Endothelial cell (in vitro differentiated cells): Measurements from ENCODE around the gene CTNNBL1. TPM values are rescaled to one million over a fixed set of nuclear protein-coding genes. Genes with fewer than 3 reads are reported as not detected.

Source experiments
- DNase-seq: peaks from one replicate; pipeline ENCODE4 v3.0.0; 2021; ENCODE audit warnings: low spot score
- H3K27ac Mint-ChIP-seq: one replicate; pipeline ENCODE4 v1.8.0; 2021; ENCODE audit warnings: mixed read lengths, inconsistent platforms; ENCODE audit not compliant: unreplicated experiment
- H3K27me3 Mint-ChIP-seq: one replicate; pipeline ENCODE4 v1.8.0; 2021; ENCODE audit warnings: mild to moderate bottlenecking, moderate library complexity, mixed read lengths, inconsistent platforms; ENCODE audit not compliant: unreplicated experiment
- H3K36me3 Mint-ChIP-seq: one replicate; pipeline ENCODE4 v1.8.0; 2021; ENCODE audit warnings: mild to moderate bottlenecking, low read depth, mixed read lengths, inconsistent platforms; ENCODE audit not compliant: unreplicated experiment
- H3K4me1 Mint-ChIP-seq: one replicate; pipeline ENCODE4 v1.8.0; 2021; ENCODE audit warnings: mild to moderate bottlenecking, mixed read lengths, inconsistent platforms; ENCODE audit not compliant: unreplicated experiment
- H3K4me3 Mint-ChIP-seq: one replicate; pipeline ENCODE4 v1.8.0; 2021; ENCODE audit warnings: mild to moderate bottlenecking, mixed read lengths, inconsistent platforms; ENCODE audit not compliant: unreplicated experiment
- H3K9me3 Mint-ChIP-seq: one replicate; pipeline ENCODE4 v1.8.0; 2021; ENCODE audit warnings: mixed read lengths, inconsistent platforms; ENCODE audit not compliant: unreplicated experiment
- total RNA-seq: library from RNA; stranded (reverse); fragmentation: NEBNext Ultra II Directional; extraction: Animal tissue kit (Norgen Biotek cat#: 25700); gene quantifications from one replicate; pipeline ENCODE4 v1.2.1, GENCODE V29; 2021; ENCODE audit not compliant: unreplicated experiment
- TF ChIP-seq, protein P1 (sequence below): fragments of 200-600 bp; sonication (generic); IDR thresholded peaks from one replicate; pipeline ENCODE4 v1.5.0; 2021; ENCODE audit warnings: antibody characterized with exemption; ENCODE audit not compliant: unreplicated experiment

The CTNNBL1 gene
- total RNA-seq, 1 donor from 2014 or later = 84.8 TPM

DNA sequence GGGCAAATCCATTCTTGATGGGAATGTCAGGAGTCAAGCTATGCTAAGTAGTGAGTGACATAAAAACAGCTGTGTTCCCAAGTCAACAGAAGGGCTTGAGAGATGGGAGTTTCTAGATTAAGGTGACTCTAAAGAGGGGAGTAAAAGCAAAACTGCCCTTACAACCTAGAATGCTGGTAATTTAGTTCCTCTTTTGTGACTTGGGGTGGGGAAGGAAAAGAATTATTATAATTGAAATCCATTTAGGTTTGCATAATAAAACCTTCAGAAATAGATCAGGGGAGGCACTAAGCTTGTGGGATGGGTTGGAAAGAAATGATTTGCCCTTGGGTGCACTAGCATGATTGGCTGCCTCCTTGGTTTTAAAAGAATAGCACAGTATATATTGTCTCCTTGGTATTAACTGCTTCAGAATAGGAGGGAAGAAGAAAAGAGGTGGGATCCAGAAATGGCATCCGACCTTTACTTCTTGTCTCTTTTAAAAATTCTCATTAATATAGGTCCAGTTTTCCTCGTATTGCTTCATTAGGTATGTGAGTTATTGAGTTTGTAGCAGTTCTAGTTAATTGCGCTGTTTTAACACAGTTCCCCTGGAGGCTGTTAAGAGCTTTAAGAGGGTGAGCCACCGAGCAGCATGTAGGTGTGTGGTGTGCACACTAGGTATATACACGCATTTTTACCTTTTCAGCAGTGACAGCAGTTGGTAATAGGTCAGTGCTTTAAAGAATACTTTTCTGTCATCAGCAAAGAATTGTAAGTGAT lies 113.8 kb downstream of the CTNNBL1 start:
- TF ChIP-seq, protein P1, sequence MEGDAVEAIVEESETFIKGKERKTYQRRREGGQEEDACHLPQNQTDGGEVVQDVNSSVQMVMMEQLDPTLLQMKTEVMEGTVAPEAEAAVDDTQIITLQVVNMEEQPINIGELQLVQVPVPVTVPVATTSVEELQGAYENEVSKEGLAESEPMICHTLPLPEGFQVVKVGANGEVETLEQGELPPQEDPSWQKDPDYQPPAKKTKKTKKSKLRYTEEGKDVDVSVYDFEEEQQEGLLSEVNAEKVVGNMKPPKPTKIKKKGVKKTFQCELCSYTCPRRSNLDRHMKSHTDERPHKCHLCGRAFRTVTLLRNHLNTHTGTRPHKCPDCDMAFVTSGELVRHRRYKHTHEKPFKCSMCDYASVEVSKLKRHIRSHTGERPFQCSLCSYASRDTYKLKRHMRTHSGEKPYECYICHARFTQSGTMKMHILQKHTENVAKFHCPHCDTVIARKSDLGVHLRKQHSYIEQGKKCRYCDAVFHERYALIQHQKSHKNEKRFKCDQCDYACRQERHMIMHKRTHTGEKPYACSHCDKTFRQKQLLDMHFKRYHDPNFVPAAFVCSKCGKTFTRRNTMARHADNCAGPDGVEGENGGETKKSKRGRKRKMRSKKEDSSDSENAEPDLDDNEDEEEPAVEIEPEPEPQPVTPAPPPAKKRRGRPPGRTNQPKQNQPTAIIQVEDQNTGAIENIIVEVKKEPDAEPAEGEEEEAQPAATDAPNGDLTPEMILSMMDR = no peak
- peak overlapping the region; percentile 21 for H3K27ac Mint-ChIP-seq

DNA sequence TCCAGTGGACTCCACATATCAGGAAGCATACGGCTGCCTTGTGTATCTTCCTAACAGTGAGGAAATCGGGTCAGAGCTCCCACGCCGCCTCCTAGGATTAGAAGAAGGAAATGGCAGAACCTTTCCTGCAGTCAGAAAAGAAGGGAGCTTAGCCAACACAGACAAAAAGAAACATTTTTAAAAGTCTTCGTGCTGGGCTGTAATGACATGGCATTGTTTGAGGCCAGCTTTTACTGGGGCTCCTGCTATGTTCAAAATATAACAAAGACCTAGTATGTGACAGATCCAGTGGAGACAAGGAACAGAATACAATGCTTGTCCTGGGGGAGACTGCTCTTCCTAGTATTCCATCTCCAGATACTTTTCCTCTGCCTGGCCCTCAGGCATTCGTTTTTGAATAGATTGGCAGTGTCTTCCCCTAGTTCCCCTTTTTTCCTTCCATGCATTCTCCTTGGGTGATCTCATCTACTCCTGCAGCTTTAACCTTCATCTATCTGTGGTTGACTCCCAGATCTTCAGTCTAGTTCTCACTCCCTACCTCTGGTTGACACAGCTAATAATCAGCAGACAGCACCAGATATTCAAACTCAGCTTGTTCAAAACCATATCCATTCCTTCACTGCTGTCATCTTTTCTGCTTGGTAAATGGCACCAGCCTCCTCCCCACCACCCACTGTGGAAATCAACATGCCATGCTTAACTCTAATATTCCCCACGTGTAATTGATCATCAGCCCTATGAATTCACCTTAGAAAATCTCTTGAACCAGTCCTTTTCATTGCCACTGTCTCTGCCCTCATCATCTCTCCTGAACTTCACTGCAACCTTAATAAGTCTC lies 114.6 kb downstream of the CTNNBL1 start:
- H3K36me3 Mint-ChIP-seq = peaks cover 16% of the 10 kb centered on the region
- TF ChIP-seq, protein P1 = no peak
- peak overlapping the region; percentile 21 for H3K27ac Mint-ChIP-seq
- no peaks in the 10 kb centered on the region for H3K27me3 Mint-ChIP-seq
- peak overlapping the region; percentile 69 for H3K4me3 Mint-ChIP-seq
- DNase-seq = no peak
- H3K4me1 Mint-ChIP-seq = peaks cover 26% of the 10 kb centered on the region
- H3K9me3 Mint-ChIP-seq = no peaks in the 10 kb centered on the region

More for the DNA sequence above, 113.8 kb downstream of the CTNNBL1 start:
- Mint-ChIP-seq H3K9me3 (no peaks in the 10 kb centered on the region), H3K36me3 (peaks cover 16% of the 10 kb centered on the region), H3K4me1 (peaks cover 32% of the 10 kb centered on the region), H3K27me3 (no peaks in the 10 kb centered on the region), H3K4me3 (no peak overlapping the region)
- no peak for DNase-seq

DNA sequence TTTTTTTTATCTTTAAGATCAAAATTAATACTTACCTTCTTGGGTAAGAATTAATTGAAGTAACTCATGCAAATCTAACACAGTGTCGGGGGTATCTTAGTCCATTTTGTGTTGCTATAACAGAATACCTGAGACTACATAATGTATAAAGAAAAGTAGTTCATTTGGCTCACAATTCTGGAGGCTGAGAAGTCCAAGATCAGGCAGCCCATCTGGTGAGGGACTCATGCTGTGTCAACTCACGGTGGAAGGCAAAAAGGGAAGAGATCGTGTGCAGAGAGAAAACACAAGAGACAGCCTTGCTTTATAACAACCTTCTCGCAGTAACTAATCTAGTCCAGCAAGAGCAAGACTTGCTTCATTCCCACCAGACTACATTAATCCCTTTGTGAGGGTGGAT lies 116.2 kb downstream of the CTNNBL1 start:
- peak overlapping the region; percentile 58 for H3K4me3 Mint-ChIP-seq
- no peak for DNase-seq
- no peak overlapping the region for H3K27ac Mint-ChIP-seq
- H3K36me3 Mint-ChIP-seq = peaks cover 16% of the 10 kb centered on the region
- TF ChIP-seq, protein P1 = no peak
- H3K4me1 Mint-ChIP-seq = peaks cover 18% of the 10 kb centered on the region
- H3K9me3 Mint-ChIP-seq = no peaks in the 10 kb centered on the region
- no peaks in the 10 kb centered on the region for H3K27me3 Mint-ChIP-seq

DNA sequence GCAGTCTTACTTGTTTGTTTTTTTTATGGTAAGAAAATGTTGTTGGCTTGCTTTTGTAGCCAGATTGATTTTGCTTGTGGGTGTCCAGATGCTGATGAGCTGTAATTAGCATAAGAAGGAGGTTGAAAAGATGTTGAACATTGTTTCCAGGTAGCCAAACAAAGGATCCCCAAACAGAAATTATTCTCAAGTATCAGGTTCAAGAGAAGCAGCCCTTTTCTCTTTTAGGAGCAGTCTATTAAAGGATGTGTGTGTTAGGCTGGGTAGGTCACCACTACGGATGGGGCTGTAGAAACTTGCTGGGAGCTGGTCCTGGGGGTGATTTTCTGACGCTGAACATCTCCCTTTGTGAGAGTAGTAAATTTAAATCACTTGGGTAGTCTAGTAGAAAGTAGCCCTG lies 122.2 kb downstream of the CTNNBL1 start:
- no peak for DNase-seq
- no peaks in the 10 kb centered on the region for H3K36me3 Mint-ChIP-seq
- no peak overlapping the region for H3K4me3 Mint-ChIP-seq
- H3K27me3 Mint-ChIP-seq = no peaks in the 10 kb centered on the region
- TF ChIP-seq, protein P1 = no peak
- no peaks in the 10 kb centered on the region for H3K9me3 Mint-ChIP-seq
- no peak overlapping the region for H3K27ac Mint-ChIP-seq
- H3K4me1 Mint-ChIP-seq = no peaks in the 10 kb centered on the region

DNA sequence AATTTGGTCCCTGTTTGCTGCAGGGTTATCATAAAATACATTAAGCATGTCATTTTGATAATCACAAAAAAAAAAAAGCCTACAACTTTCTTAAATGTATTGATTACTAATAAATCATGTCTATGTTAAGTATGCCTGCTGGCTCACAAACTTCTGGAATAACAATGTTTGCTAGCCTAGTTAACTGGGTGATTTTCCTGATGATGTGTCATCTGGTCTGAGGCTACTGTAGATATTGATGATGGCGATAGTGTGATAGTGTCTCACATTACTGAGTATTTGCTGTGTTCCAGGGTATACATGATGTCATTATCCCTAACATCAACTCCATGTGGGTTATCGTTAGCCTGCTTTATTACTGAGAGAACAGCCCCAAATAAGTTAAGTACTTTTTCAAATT lies 122.9 kb downstream of the CTNNBL1 start:
- TF ChIP-seq, protein P1 = no peak
- Mint-ChIP-seq H3K36me3 (no peaks in the 10 kb centered on the region), H3K9me3 (no peaks in the 10 kb centered on the region), H3K4me3 (no peak overlapping the region), H3K27ac (no peak overlapping the region), H3K27me3 (no peaks in the 10 kb centered on the region), H3K4me1 (no peaks in the 10 kb centered on the region)
- no peak for DNase-seq
